NK-92 (cell line): ENCODE measurements around the gene PDZRN4.
"Not testable (repeated sequence)": the region's sequence is repeated elsewhere in the genome, so short reads cannot be mapped to it uniquely, and the experiment has no call there.

Experiments
- DNase-seq: peaks from one replicate; lab custom pipeline; 2025; ENCODE audit not compliant: unreplicated experiment; lab: John Stamatoyannopoulos, UW

PDZRN4 gene

GRCh38 chr12:41507286-41507685, 319.2 kb downstream of the PDZRN4 start:
- no peak for DNase-seq

GRCh38 chr12:41509271-41510055, 321.3 kb downstream of the PDZRN4 start:
- DNase-seq: no peak

- no peak for DNase-seq
These were observed 322.4 kb downstream of the PDZRN4 start for GRCh38 chr12:41510470-41510869.

GRCh38 chr12:41511247-41511646, 323.1 kb downstream of the PDZRN4 start:
- DNase-seq: no peak

- no peak for DNase-seq
These were observed 324.4 kb downstream of the PDZRN4 start for GRCh38 chr12:41512497-41512896.

- DNase-seq: no peak
These were observed 326.1 kb downstream of the PDZRN4 start for GRCh38 chr12:41514021-41514777.

- no peak for DNase-seq
These were observed 326.8 kb downstream of the PDZRN4 start for GRCh38 chr12:41514907-41515306.

GRCh38 chr12:41515953-41516352, 327.8 kb downstream of the PDZRN4 start:
- no peak for DNase-seq

GRCh38 chr12:41520869-41521268, 332.7 kb downstream of the PDZRN4 start:
- no peak for DNase-seq

- DNase-seq: no peak
These were observed 333.8 kb downstream of the PDZRN4 start for GRCh38 chr12:41521872-41522379.

- no peak for DNase-seq
These were observed 338.9 kb downstream of the PDZRN4 start for GRCh38 chr12:41527062-41527461.

- no peak for DNase-seq
These were observed 339.5 kb downstream of the PDZRN4 start for GRCh38 chr12:41527534-41528116.

GRCh38 chr12:41528874-41529273, 340.8 kb downstream of the PDZRN4 start:
- no peak for DNase-seq

GRCh38 chr12:41530441-41530840, 342.3 kb downstream of the PDZRN4 start:
- no peak for DNase-seq

- DNase-seq: no peak
These were observed 343.2 kb downstream of the PDZRN4 start for GRCh38 chr12:41531147-41531829.

GRCh38 chr12:41532072-41532471, 344.0 kb downstream of the PDZRN4 start:
- no peak for DNase-seq

GRCh38 chr12:41536813-41537490, 348.8 kb downstream of the PDZRN4 start:
- DNase-seq: no peak

- no peak for DNase-seq
These were observed 349.4 kb downstream of the PDZRN4 start for GRCh38 chr12:41537522-41537921.

- no peak for DNase-seq
These were observed 357.6 kb downstream of the PDZRN4 start for GRCh38 chr12:41545761-41546160.

- DNase-seq: not testable (repeated sequence)
These were observed 359.0 kb downstream of the PDZRN4 start for GRCh38 chr12:41547071-41547470.

- DNase-seq: no peak
These were observed 360.8 kb downstream of the PDZRN4 start for GRCh38 chr12:41548926-41549325.
